CD14-positive monocyte (primary cell): ENCODE data around the gene FLAD1. TPM values are rescaled to one million over a fixed set of nuclear protein-coding genes. Genes with fewer than 3 reads are reported as not detected.
A peak's percentile ranks its signal among the peaks of the same experiment; 100 is the strongest.

Experiments used
- DNase-seq, 3 donors: peaks; one replicate each; pipeline ENCODE4 v3.0.0-alpha.2; 2011 to 2022
- H2AFZ ChIP-seq: 2 replicates; pipeline ENCODE4 v1.6.0; 2012; ENCODE audit warnings: mild to moderate bottlenecking, low read depth, low read length, inconsistent platforms; ENCODE audit not compliant: insufficient read depth, poor library complexity, severe bottlenecking
- H3K27ac ChIP-seq, 2 donors: 1 replicate in 1 of 2; 2 replicates in 1 of 2; pipeline ENCODE4 v1.5.1; 2012 to 2013; ENCODE audit warnings: low read length in 2 of 2, control low read depth in 1 of 2, inconsistent platforms in 1 of 2, low read depth in 1 of 2, mild to moderate bottlenecking in 1 of 2
- H3K27me3 ChIP-seq, 2 donors: one replicate each; pipeline versions ENCODE4 v1.6.0 to v1.6.1; 2011 to 2013; ENCODE audit warnings: low read length in 2 of 2; ENCODE audit not compliant: control insufficient read depth in 2 of 2, insufficient read depth in 2 of 2
- H3K36me3 ChIP-seq, 2 donors: replicated peaks in 1 of 2; 1 replicate in 1 of 2; 2 replicates in 1 of 2; pipeline versions ENCODE4 v1.5.1 to v1.6.1; 2012 to 2013; ENCODE audit warnings: low read length in 2 of 2, control low read depth in 1 of 2, inconsistent platforms in 1 of 2, mild to moderate bottlenecking in 1 of 2; ENCODE audit not compliant: insufficient read depth in 2 of 2, control insufficient read depth in 1 of 2
- H3K4me1 ChIP-seq, 2 donors: 1 replicate in 1 of 2; 2 replicates in 1 of 2; pipeline versions ENCODE4 v1.5.1 to v1.6.1; 2012 to 2013; ENCODE audit warnings: low read length in 2 of 2, control low read depth in 1 of 2, inconsistent platforms in 1 of 2, mild to moderate bottlenecking in 1 of 2, moderate library complexity in 1 of 2; ENCODE audit not compliant: insufficient read depth in 2 of 2, control insufficient read depth in 1 of 2
- H3K4me2 ChIP-seq: replicated peaks from 2 replicates; pipeline ENCODE3; 2012; ENCODE audit warnings: low read length, moderate library complexity, mild to moderate bottlenecking; ENCODE audit not compliant: poor library complexity, severe bottlenecking; ENCODE audit errors: extremely low read depth
- H3K4me3 ChIP-seq, 3 experiments: fragments of 200-600 bp in 1 of 3; sonication (generic) in 1 of 3; replicated peaks in 1 of 3; 1 replicate in 2 of 3; 2 replicates in 1 of 3; pipeline ENCODE4 v1.5.1; 2011 to 2013; ENCODE audit warnings: low read length in 3 of 3, mild to moderate bottlenecking in 3 of 3, control low read depth in 2 of 3, low read depth in 2 of 3, inconsistent platforms in 1 of 3, moderate library complexity in 1 of 3
- H3K79me2 ChIP-seq: 2 replicates; pipeline ENCODE4 v1.6.0; 2012; ENCODE audit warnings: mild to moderate bottlenecking, control low read depth, inconsistent platforms, low read length, moderate library complexity; ENCODE audit not compliant: insufficient read depth
- H3K9ac ChIP-seq: 2 replicates; pipeline ENCODE4 v1.6.0; 2017; ENCODE audit warnings: low read length, mild to moderate bottlenecking; ENCODE audit not compliant: insufficient read depth, poor library complexity, severe bottlenecking
- H3K9me3 ChIP-seq, 2 donors: replicated peaks in 1 of 2; 1 replicate in 1 of 2; 2 replicates in 1 of 2; pipeline versions ENCODE4 v1.5.1 to v1.6.1; 2012 to 2013; ENCODE audit warnings: low read length in 2 of 2, control low read depth in 1 of 2; ENCODE audit not compliant: control insufficient read depth in 1 of 2, insufficient read depth in 1 of 2
- H4K20me1 ChIP-seq: 2 replicates; pipeline ENCODE4 v1.6.0; 2012; ENCODE audit warnings: mild to moderate bottlenecking, low read length, control low read depth, moderate library complexity; ENCODE audit not compliant: insufficient read depth
- H3K27ac Mint-ChIP-seq, 7 donors: one replicate each; pipeline ENCODE4 v1.8.0; 2020; ENCODE audit warnings: mild to moderate bottlenecking in 7 of 7, mixed read lengths in 7 of 7, moderate library complexity in 6 of 7, inconsistent platforms in 2 of 7
- H3K27me3 Mint-ChIP-seq, 3 donors: one replicate each; pipeline ENCODE4 v1.8.0; 2021 to 2022; ENCODE audit warnings: low read depth in 3 of 3, mild to moderate bottlenecking in 3 of 3, mixed read lengths in 3 of 3, moderate library complexity in 3 of 3, inconsistent platforms in 1 of 3
- H3K36me3 Mint-ChIP-seq, 2 donors: one replicate each; pipeline ENCODE4 v1.8.0; 2020; ENCODE audit warnings: mixed read lengths in 2 of 2, inconsistent platforms in 1 of 2, mild to moderate bottlenecking in 1 of 2
- H3K4me1 Mint-ChIP-seq: one replicate; pipeline ENCODE4 v1.8.0; 2020; ENCODE audit warnings: mild to moderate bottlenecking, mixed read lengths
- H3K4me3 Mint-ChIP-seq, 2 donors: one replicate each; pipeline ENCODE4 v1.8.0; 2020; ENCODE audit warnings: mild to moderate bottlenecking in 2 of 2, mixed read lengths in 2 of 2, moderate library complexity in 1 of 2
- H3K9me3 Mint-ChIP-seq, 7 donors: one replicate each; pipeline ENCODE4 v1.8.0; 2020 to 2022; ENCODE audit warnings: mixed read lengths in 7 of 7, mild to moderate bottlenecking in 6 of 7, moderate library complexity in 6 of 7, inconsistent platforms in 2 of 7
- CTCF ChIP-seq: fragments of 200-600 bp; IDR thresholded peaks from one replicate; pipeline ENCODE4 v1.8.0; 2022; ENCODE audit warnings: antibody characterized with exemption, mild to moderate bottlenecking
- WGBS: methylation state at CpG from one replicate; pipeline ENCODE4 v1.1.5; 2013; ENCODE audit warnings: missing lambda C conversion rate; ENCODE audit not compliant: insufficient coverage; 5-methylcytosine and 5-hydroxymethylcytosine counted together
- intact Hi-C, 2 donors: fragments of 100-400 bp; cut with micrococcal nuclease; formaldehyde crosslinking; loops; one replicate each; pipeline versions ENCODE4 v1.15.0 to v1.15.1; 2023
- polyA plus RNA-seq, 3 donors: library from polyadenylated mRNA; depleted of rRNA in 1 of 3; unstranded in 2 of 3; stranded (reverse) in 1 of 3; fragments of 300-500 nt in 2 of 3; fragments of >200 nt in 1 of 3; fragmentation: Illumina TruSeq in 2 of 3; gene quantifications; 1 replicate in 2 of 3; 2 replicates in 1 of 3; pipeline ENCODE4 v1.2.3, GENCODE V29; 2012 to 2021

Gene FLAD1
- polyA plus RNA-seq, 3 donors: 31.5 to 41.6 (median 35.1) TPM

GRCh38 chr1:155017946-155018316, 34.8 kb downstream of the FLAD1 start:
- Histone ChIP-seq H2AFZ (no peak overlapping the region), H3K4me1 (peaks cover 59 to 66% of the 10 kb centered on the region in 2 donors), H3K27ac (peak overlapping the region in 1 of 2 donors; percentile 27), H3K79me2 (peaks cover 49% of the 10 kb centered on the region), H4K20me1 (peaks cover 90% of the 10 kb centered on the region), H3K27me3 (no peaks in the 10 kb centered on the region), H3K9me3 (no peaks in the 10 kb centered on the region), H3K4me3 (peak overlapping the region in 1 of 3 experiments; percentile 68), H3K4me2 (peak overlapping the region; percentile 78), H3K9ac (no peak overlapping the region), H3K36me3 (peaks cover 46 to 48% of the 10 kb centered on the region in 2 donors)
- H3K27me3 Mint-ChIP-seq: peaks cover 0 to 5% (median 2%) of the 10 kb centered on the region in 3 donors
- WGBS: no CpG with 5 or more reads among the region's 6 CpGs
- peak overlapping the region in 6 of 7 donors; percentile 15 to 87 (median 58) for H3K27ac Mint-ChIP-seq
- H3K9me3 Mint-ChIP-seq: peaks cover 0 to 2% (median 0%) of the 10 kb centered on the region in 7 donors
- intact Hi-C loops: loop anchor here (2.0 to 5.0 kb wide), 4 partner anchors 15 to 56 kb away; partner anchors contain the start of genes FLAD1 (in 1 of the 2), PYGO2 (in 1 of the 2) and ZBTB7B (in 1 of the 2)
- no peak for DNase-seq
- H3K4me1 Mint-ChIP-seq: peaks cover 67% of the 10 kb centered on the region
- H3K36me3 Mint-ChIP-seq: peaks cover 41 to 60% of the 10 kb centered on the region in 2 donors
- TF ChIP-seq CTCF: no peak
- H3K4me3 Mint-ChIP-seq: peak overlapping the region; percentile 35 to 61

- Histone ChIP-seq H4K20me1 (peaks cover 81% of the 10 kb centered on the region), H3K4me2 (no peak overlapping the region), H3K4me3 (no peak overlapping the region), H3K4me1 (peaks cover 51 to 60% of the 10 kb centered on the region in 2 donors), H3K79me2 (peaks cover 40% of the 10 kb centered on the region), H2AFZ (no peak overlapping the region), H3K27ac (no peak overlapping the region), H3K27me3 (no peaks in the 10 kb centered on the region), H3K36me3 (peaks cover 44 to 45% of the 10 kb centered on the region in 2 donors), H3K9ac (no peak overlapping the region), H3K9me3 (no peaks in the 10 kb centered on the region)
- DNase-seq: no peak
- H3K9me3 Mint-ChIP-seq: peaks cover 0 to 2% (median 0%) of the 10 kb centered on the region in 7 donors
- peak overlapping the region in 3 of 7 donors; percentile 14 to 61 (median 55) for H3K27ac Mint-ChIP-seq
- 90% methylated on average over 3 of the region's 8 CpGs for WGBS
- peaks cover 64% of the 10 kb centered on the region for H3K4me1 Mint-ChIP-seq
- intact Hi-C loops: loop anchor here in 1 of 2 donors (5.0 kb wide), 2 partner anchors 36 to 56 kb away; partner anchors contain the start of genes FLAD1 and PYGO2
- peaks cover 37 to 53% of the 10 kb centered on the region in 2 donors for H3K36me3 Mint-ChIP-seq
- no peak for TF ChIP-seq CTCF
- H3K27me3 Mint-ChIP-seq: peaks cover 0 to 5% (median 3%) of the 10 kb centered on the region in 3 donors
- H3K4me3 Mint-ChIP-seq: no peak overlapping the region
These were observed 35.6 kb downstream of the FLAD1 start for GRCh38 chr1:155018617-155019348.
